HepG2 (cell line): Measurements from ENCODE around the gene SWI5. TPM values are rescaled to one million over a fixed set of nuclear protein-coding genes. Genes with fewer than 3 reads are reported as not detected.

Experiments used
- ARHGAP35 ChIP-seq: sonication (generic); formaldehyde crosslinking; IDR thresholded peaks from 2 replicates; pipeline ENCODE4 v1.9.0; 2022; ENCODE audit warnings: mild to moderate bottlenecking, inconsistent platforms, moderate library complexity, missing genetic modification reagents, borderline replicate concordance
- FOXO4 ChIP-seq: sonication (generic); formaldehyde crosslinking; conservative IDR thresholded peaks from 2 replicates; pipeline ENCODE4 v1.8.1; 2023; ENCODE audit warnings: missing genetic modification reagents
- FOXP1 ChIP-seq, 2 experiments: fragments of 450-650 bp in 1 of 2; IDR thresholded peaks; 2 replicates each; pipeline ENCODE4 v1.6.1; 2017 to 2018; ENCODE audit warnings: antibody characterized with exemption in 1 of 2
- GLI4 ChIP-seq: sonication (generic); formaldehyde crosslinking; IDR thresholded peaks from 2 replicates; pipeline ENCODE4 v1.5.1; 2020; ENCODE audit warnings: missing genetic modification reagents, mild to moderate bottlenecking, moderate library complexity, borderline replicate concordance
- GTF3A ChIP-seq: sonication (generic); formaldehyde crosslinking; conservative IDR thresholded peaks from 2 replicates; pipeline ENCODE4 v1.4.0; 2020; ENCODE audit warnings: mild to moderate bottlenecking, missing genetic modification reagents
- IKZF4 ChIP-seq: sonication (generic); formaldehyde crosslinking; IDR thresholded peaks from 2 replicates; pipeline ENCODE4 v1.5.1; 2020; ENCODE audit warnings: borderline replicate concordance, mild to moderate bottlenecking, low read depth, missing genetic modification reagents; ENCODE audit errors: not compliant biosample characterization
- JARID2 ChIP-seq: sonication (generic); formaldehyde crosslinking; IDR thresholded peaks from 2 replicates; pipeline ENCODE4 v1.8.1; 2023; ENCODE audit warnings: missing genetic modification reagents, inconsistent platforms; ENCODE audit not compliant: insufficient replicate concordance
- KLF16 ChIP-seq, 2 experiments: sonication (generic) in 1 of 2; formaldehyde crosslinking in 1 of 2; IDR thresholded peaks; 2 replicates each; pipeline versions ENCODE4 v1.6.1 to v1.8.0; 2016 to 2023; ENCODE audit warnings: missing genetic modification reagents in 2 of 2, missing compliant biosample characterization in 1 of 2
- LCORL ChIP-seq, 2 experiments: fragments of 450-650 bp in 1 of 2; sonication (generic) in 1 of 2; formaldehyde crosslinking in 1 of 2; IDR thresholded peaks; 2 replicates each; pipeline versions ENCODE4 v1.5.0 to v1.6.1; 2017 to 2020; ENCODE audit warnings: antibody characterized with exemption in 1 of 2, missing genetic modification reagents in 1 of 2
- MAF1 ChIP-seq: sonication (generic); formaldehyde crosslinking; IDR thresholded peaks from 2 replicates; pipeline ENCODE4 v1.5.0; 2020; ENCODE audit warnings: missing genetic modification reagents, borderline replicate concordance
- PHF20 ChIP-seq: sonication (generic); formaldehyde crosslinking; IDR thresholded peaks from 2 replicates; pipeline ENCODE4 v1.5.0; 2020; ENCODE audit warnings: mild to moderate bottlenecking, missing genetic modification reagents
- RAD51 ChIP-seq: fragments of 450-650 bp; IDR thresholded peaks from 2 replicates; pipeline ENCODE4 v1.6.1; 2016; ENCODE audit warnings: borderline replicate concordance
- RFXANK ChIP-seq: IDR thresholded peaks from 2 replicates; pipeline ENCODE4 v1.6.1; 2016
- SAP130 ChIP-seq: IDR thresholded peaks from 2 replicates; pipeline ENCODE4 v1.6.1; 2016; ENCODE audit warnings: low read depth
- TFE3 ChIP-seq: IDR thresholded peaks from 2 replicates; pipeline ENCODE4 v1.6.1; 2016
- ZNF296 ChIP-seq: sonication (generic); formaldehyde crosslinking; conservative IDR thresholded peaks from 2 replicates; pipeline ENCODE4 v1.5.0; 2020; ENCODE audit warnings: mild to moderate bottlenecking, missing genetic modification reagents
- ZNF598 ChIP-seq: sonication (generic); formaldehyde crosslinking; IDR thresholded peaks from 2 replicates; pipeline ENCODE4 v1.5.1; 2020; ENCODE audit warnings: mild to moderate bottlenecking, missing genetic modification reagents, borderline replicate concordance
- ZNF619 ChIP-seq: sonication (generic); formaldehyde crosslinking; IDR thresholded peaks from 2 replicates; pipeline ENCODE4 v1.4.0; 2020; ENCODE audit warnings: mild to moderate bottlenecking, missing genetic modification reagents
- ZNF660 ChIP-seq: sonication (generic); formaldehyde crosslinking; IDR thresholded peaks from 2 replicates; pipeline ENCODE4 v1.5.1; 2020; ENCODE audit warnings: mild to moderate bottlenecking, low read depth, missing genetic modification reagents, borderline replicate concordance
- ZNF703 ChIP-seq: sonication (generic); formaldehyde crosslinking; IDR thresholded peaks from 2 replicates; pipeline ENCODE4 v1.5.1; 2020; ENCODE audit warnings: missing genetic modification reagents, mild to moderate bottlenecking, moderate library complexity, borderline replicate concordance
- ZSCAN22 ChIP-seq: sonication (generic); formaldehyde crosslinking; IDR thresholded peaks from 2 replicates; pipeline ENCODE4 v1.4.0; 2020; ENCODE audit warnings: mild to moderate bottlenecking, missing genetic modification reagents
- polyA plus RNA-seq, 8 experiments: library from polyadenylated mRNA; depleted of rRNA in 3 of 8; stranded (reverse) in 7 of 8; unstranded in 1 of 8; fragments of >200 nt; fragmentation: Illumina TruSeq in 4 of 8; extraction: Trizol in 4 of 8; gene quantifications; 2 replicates each; pipeline versions ENCODE4 v1.2.1 to v1.2.3, GENCODE V29; 2011 to 2016; ENCODE audit warnings: low read depth in 4 of 8, missing spikeins in 1 of 8, mixed read lengths in 1 of 8; ENCODE audit not compliant: insufficient read depth in 1 of 8
- total RNA-seq, 5 experiments: library from RNA; depleted of rRNA; stranded (reverse); fragments of >200 nt; fragmentation: Illumina TruSeq; extraction: Trizol; gene quantifications; 2 replicates each; pipeline ENCODE4 v1.2.3, GENCODE V29; 2016; ENCODE audit warnings: low read depth in 1 of 5
- TF ChIP-seq, protein P1 (sequence below): sonication (generic); formaldehyde crosslinking; IDR thresholded peaks from 2 replicates; pipeline ENCODE4 v1.4.0; 2020; ENCODE audit warnings: mild to moderate bottlenecking, missing genetic modification reagents
- TF ChIP-seq, protein P2 (sequence below): sonication (generic); formaldehyde crosslinking; IDR thresholded peaks from 2 replicates; pipeline ENCODE4 v1.5.0; 2020; ENCODE audit warnings: mild to moderate bottlenecking, missing genetic modification reagents

The SWI5 gene
- total and polyA plus RNA-seq, 2 of the 13 experiments (the other 11 are each of a cell fraction or from before 2014, with no cell fraction given), result 39.2 to 41.0 TPM

- TF ChIP-seq FOXP1 (IDR thresholded peaks at IDR 0.05) (no peak), FOXP1 (CRISPR knock-in tag; IDR thresholded peaks at IDR 0.05) (0 out of 2 replicates have a peak, but pooled peaks have one; percentile 2), PHF20 (CRISPR knock-in tag) (no peak), ZNF660 (CRISPR knock-in tag) (no peak), ZNF598 (CRISPR knock-in tag) (0 out of 2 replicates have a peak, but pooled peaks have one; percentile 11), RFXANK (CRISPR knock-in tag) (no peak), ARHGAP35 (CRISPR knock-in tag) (no peak), LCORL (IDR thresholded peaks at IDR 0.05) (0 out of 2 replicates have a peak, but pooled peaks have one; percentile 11), LCORL (CRISPR knock-in tag; IDR thresholded peaks at IDR 0.05) (no peak), ZNF619 (CRISPR knock-in tag) (peak; percentile 7; the same call in 1 of the 2 replicates), JARID2 (CRISPR knock-in tag) (peak; percentile 36), ZNF703 (CRISPR knock-in tag) (no peak), IKZF4 (CRISPR knock-in tag) (no peak), KLF16 (CRISPR knock-in tag; IDR thresholded peaks at IDR 0.05) (no peak), MAF1 (CRISPR knock-in tag) (no peak), GTF3A (no peak), GLI4 (CRISPR knock-in tag) (0 out of 2 replicates have a peak, but pooled peaks have one; percentile 20), SAP130 (CRISPR knock-in tag) (no peak), ZSCAN22 (no peak), ZNF296 (CRISPR knock-in tag) (no peak), TFE3 (CRISPR knock-in tag) (peak; percentile 38; the same call in 1 of the 2 replicates), RAD51 (peak; percentile 94), FOXO4 (CRISPR knock-in tag) (0 out of 2 replicates have a peak, but pooled peaks have one; percentile 34)
- TF ChIP-seq, protein P1, sequence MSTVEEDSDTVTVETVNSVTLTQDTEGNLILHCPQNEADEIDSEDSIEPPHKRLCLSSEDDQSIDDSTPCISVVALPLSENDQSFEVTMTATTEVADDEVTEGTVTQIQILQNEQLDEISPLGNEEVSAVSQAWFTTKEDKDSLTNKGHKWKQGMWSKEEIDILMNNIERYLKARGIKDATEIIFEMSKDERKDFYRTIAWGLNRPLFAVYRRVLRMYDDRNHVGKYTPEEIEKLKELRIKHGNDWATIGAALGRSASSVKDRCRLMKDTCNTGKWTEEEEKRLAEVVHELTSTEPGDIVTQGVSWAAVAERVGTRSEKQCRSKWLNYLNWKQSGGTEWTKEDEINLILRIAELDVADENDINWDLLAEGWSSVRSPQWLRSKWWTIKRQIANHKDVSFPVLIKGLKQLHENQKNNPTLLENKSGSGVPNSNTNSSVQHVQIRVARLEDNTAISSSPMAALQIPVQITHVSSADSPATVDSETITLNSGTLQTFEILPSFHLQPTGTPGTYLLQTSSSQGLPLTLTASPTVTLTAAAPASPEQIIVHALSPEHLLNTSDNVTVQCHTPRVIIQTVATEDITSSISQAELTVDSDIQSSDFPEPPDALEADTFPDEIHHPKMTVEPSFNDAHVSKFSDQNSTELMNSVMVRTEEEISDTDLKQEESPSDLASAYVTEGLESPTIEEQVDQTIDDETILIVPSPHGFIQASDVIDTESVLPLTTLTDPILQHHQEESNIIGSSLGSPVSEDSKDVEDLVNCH (CRISPR knock-in tag), result no peak
- TF ChIP-seq, protein P2, sequence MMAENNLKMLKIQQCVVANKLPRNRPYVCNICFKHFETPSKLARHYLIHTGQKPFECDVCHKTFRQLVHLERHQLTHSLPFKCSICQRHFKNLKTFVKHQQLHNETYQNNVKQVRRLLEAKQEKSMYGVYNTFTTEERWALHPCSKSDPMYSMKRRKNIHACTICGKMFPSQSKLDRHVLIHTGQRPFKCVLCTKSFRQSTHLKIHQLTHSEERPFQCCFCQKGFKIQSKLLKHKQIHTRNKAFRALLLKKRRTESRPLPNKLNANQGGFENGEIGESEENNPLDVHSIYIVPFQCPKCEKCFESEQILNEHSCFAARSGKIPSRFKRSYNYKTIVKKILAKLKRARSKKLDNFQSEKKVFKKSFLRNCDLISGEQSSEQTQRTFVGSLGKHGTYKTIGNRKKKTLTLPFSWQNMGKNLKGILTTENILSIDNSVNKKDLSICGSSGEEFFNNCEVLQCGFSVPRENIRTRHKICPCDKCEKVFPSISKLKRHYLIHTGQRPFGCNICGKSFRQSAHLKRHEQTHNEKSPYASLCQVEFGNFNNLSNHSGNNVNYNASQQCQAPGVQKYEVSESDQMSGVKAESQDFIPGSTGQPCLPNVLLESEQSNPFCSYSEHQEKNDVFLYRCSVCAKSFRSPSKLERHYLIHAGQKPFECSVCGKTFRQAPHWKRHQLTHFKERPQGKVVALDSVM, result peak; percentile 58
These were observed 45.9 kb downstream of the SWI5 start (continued) for GRCh38 chr9:128321879-128322403.
